Mesenchymal stem cell (in vitro differentiated cells and primary cell): ENCODE data around the gene PRSS57.
A peak's percentile ranks its signal among the peaks of the same experiment; 100 is the strongest.
"Not testable (repeated sequence)": the region's sequence is repeated elsewhere in the genome, so short reads cannot be mapped to it uniquely, and the experiment has no call there.

ENCODE experiments used
- DNase-seq: peaks from one replicate; pipeline ENCODE4 v3.0.0-alpha.2; 2013
- H2AFZ ChIP-seq: one replicate; pipeline ENCODE4 v1.6.1; 2013; ENCODE audit warnings: low read depth, mild to moderate bottlenecking, control low read depth, inconsistent platforms, low read length, moderate library complexity
- H2AK5ac ChIP-seq: 2 replicates; pipeline ENCODE4 v1.6.1; 2013; ENCODE audit warnings: low read length, moderate library complexity, mild to moderate bottlenecking, inconsistent platforms; ENCODE audit not compliant: severe bottlenecking
- H2BK120ac ChIP-seq: one replicate; pipeline ENCODE4 v1.6.1; 2013; ENCODE audit warnings: low read depth, mild to moderate bottlenecking, inconsistent platforms, low read length, moderate library complexity
- H2BK12ac ChIP-seq, 2 experiments: one replicate each; pipeline ENCODE4 v1.6.1; 2013; ENCODE audit warnings: inconsistent platforms in 2 of 2, low read length in 2 of 2, mild to moderate bottlenecking in 2 of 2, moderate library complexity in 2 of 2, control low read depth in 1 of 2
- H2BK15ac ChIP-seq: one replicate; pipeline ENCODE4 v1.6.1; 2013; ENCODE audit warnings: mild to moderate bottlenecking, low read depth, inconsistent platforms; ENCODE audit not compliant: poor library complexity, severe bottlenecking
- H2BK5ac ChIP-seq: 2 replicates; pipeline ENCODE4 v1.6.1; 2013; ENCODE audit warnings: low read depth, mild to moderate bottlenecking, low read length, control low read depth, inconsistent platforms; ENCODE audit not compliant: poor library complexity, severe bottlenecking
- H3K14ac ChIP-seq, 2 experiments: one replicate each; pipeline ENCODE4 v1.6.1; 2013; ENCODE audit warnings: inconsistent platforms in 2 of 2, low read length in 2 of 2, control low read depth in 1 of 2, mild to moderate bottlenecking in 1 of 2, moderate library complexity in 1 of 2
- H3K18ac ChIP-seq, 2 experiments: one replicate each; pipeline ENCODE4 v1.6.1; 2013; ENCODE audit warnings: inconsistent platforms in 2 of 2, low read length in 2 of 2, control low read depth in 1 of 2, low read depth in 1 of 2, mild to moderate bottlenecking in 1 of 2
- H3K23ac ChIP-seq, 2 experiments: one replicate each; pipeline ENCODE4 v1.6.1; 2013; ENCODE audit warnings: inconsistent platforms in 2 of 2, low read length in 2 of 2, mild to moderate bottlenecking in 2 of 2, moderate library complexity in 2 of 2, control low read depth in 1 of 2
- H3K27ac ChIP-seq: 2 replicates; pipeline ENCODE4 v1.5.1; 2013; ENCODE audit warnings: mild to moderate bottlenecking, moderate library complexity, low read length, control low read depth, inconsistent platforms; ENCODE audit not compliant: poor library complexity, severe bottlenecking
- H3K27me3 ChIP-seq, 2 experiments: 2 replicates each; pipeline versions ENCODE4 v1.6.1 to v1.7.0; 2013; ENCODE audit warnings: low read length in 2 of 2, mild to moderate bottlenecking in 2 of 2, moderate library complexity in 2 of 2, control low read depth in 1 of 2, inconsistent platforms in 1 of 2; ENCODE audit not compliant: control insufficient read depth in 1 of 2, insufficient read depth in 1 of 2
- H3K36me3 ChIP-seq, 2 experiments: 2 replicates each; pipeline versions ENCODE4 v1.6.1 to v1.7.0; 2013; ENCODE audit warnings: low read length in 2 of 2, control low read depth in 1 of 2, inconsistent platforms in 1 of 2, low read depth in 1 of 2, mild to moderate bottlenecking in 1 of 2; ENCODE audit not compliant: insufficient read depth in 2 of 2, control insufficient read depth in 1 of 2
- H3K4ac ChIP-seq, 2 experiments: one replicate each; pipeline ENCODE4 v1.6.1; 2013; ENCODE audit warnings: inconsistent platforms in 2 of 2, low read length in 2 of 2, mild to moderate bottlenecking in 2 of 2, moderate library complexity in 2 of 2, control low read depth in 1 of 2, low read depth in 1 of 2
- H3K4me1 ChIP-seq: 2 replicates; pipeline ENCODE4 v1.6.1; 2013; ENCODE audit warnings: low read depth, low read length, control low read depth; ENCODE audit not compliant: control insufficient read depth, insufficient read depth
- H3K4me2 ChIP-seq: 2 replicates; pipeline ENCODE4 v1.6.1; 2013; ENCODE audit warnings: low read length, mild to moderate bottlenecking, inconsistent platforms; ENCODE audit not compliant: poor library complexity, severe bottlenecking
- H3K4me3 ChIP-seq, 2 experiments: 2 replicates each; pipeline versions ENCODE4 v1.5.1 to v1.7.0; 2013; ENCODE audit warnings: low read length in 2 of 2, mild to moderate bottlenecking in 2 of 2, control low read depth in 1 of 2, low read depth in 1 of 2; ENCODE audit not compliant: insufficient read depth in 1 of 2
- H3K79me1 ChIP-seq: replicated peaks from 2 replicates; pipeline ENCODE4 v1.6.1; 2013; ENCODE audit warnings: mild to moderate bottlenecking, control low read depth, low read length, inconsistent platforms; ENCODE audit not compliant: poor library complexity, severe bottlenecking
- H3K9ac ChIP-seq: 2 replicates; pipeline ENCODE4 v1.7.0; 2013; ENCODE audit warnings: mild to moderate bottlenecking, low read length, moderate library complexity
- H3K9me3 ChIP-seq: 2 replicates; pipeline ENCODE4 v1.7.0; 2013; ENCODE audit warnings: mild to moderate bottlenecking, low read length; ENCODE audit not compliant: control insufficient read depth
- H4K8ac ChIP-seq: one replicate; pipeline ENCODE4 v1.6.1; 2013; ENCODE audit warnings: inconsistent platforms, mild to moderate bottlenecking, low read length, moderate library complexity
- H4K91ac ChIP-seq: one replicate; pipeline ENCODE4 v1.6.1; 2013; ENCODE audit warnings: mild to moderate bottlenecking, low read length, inconsistent platforms
- WGBS: methylation state at CpG from one replicate; pipeline ENCODE4 v1.1.7; 2013; ENCODE audit warnings: mixed read lengths; 5-methylcytosine and 5-hydroxymethylcytosine counted together

The PRSS57 gene

DNA sequence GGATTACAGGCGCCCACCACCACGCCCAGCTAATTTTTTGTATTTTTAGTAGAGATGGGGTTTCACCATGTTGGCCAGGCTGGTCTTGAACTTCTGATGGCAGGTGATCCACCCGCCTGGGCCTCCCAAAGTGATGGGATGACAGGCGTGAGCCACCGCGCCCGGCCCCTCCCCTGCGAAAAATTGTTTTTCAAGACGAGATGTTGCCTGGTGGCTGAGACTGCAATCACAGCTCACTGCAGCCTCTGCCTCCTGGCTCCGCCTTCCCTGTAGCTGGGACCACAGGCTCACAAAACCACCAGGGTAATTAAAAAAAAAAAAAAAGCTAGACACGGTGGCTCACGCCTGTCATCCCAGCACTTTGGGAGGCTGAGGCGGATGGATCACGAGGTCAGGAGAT is 4.6 kb upstream of the PRSS57 start:
- H2BK15ac ChIP-seq, H3K36me3 ChIP-seq, H3K4me1 ChIP-seq, H3K23ac ChIP-seq, H3K27ac ChIP-seq, H2BK5ac ChIP-seq, H4K8ac ChIP-seq, H3K4ac ChIP-seq, H2BK120ac ChIP-seq, H3K9me3 ChIP-seq, H3K4me2 ChIP-seq, DNase-seq, H4K91ac ChIP-seq, H3K9ac ChIP-seq, H2BK12ac ChIP-seq, H3K79me1 ChIP-seq, H3K4me3 ChIP-seq, H2AFZ ChIP-seq, H3K14ac ChIP-seq, H3K18ac ChIP-seq, H2AK5ac ChIP-seq: not testable (repeated sequence)
- WGBS: 74% methylated on average over 8 of the region's 14 CpGs
- H3K27me3 ChIP-seq: peaks cover 4 to 20% of the 10 kb centered on the region in 2 experiments

DNA sequence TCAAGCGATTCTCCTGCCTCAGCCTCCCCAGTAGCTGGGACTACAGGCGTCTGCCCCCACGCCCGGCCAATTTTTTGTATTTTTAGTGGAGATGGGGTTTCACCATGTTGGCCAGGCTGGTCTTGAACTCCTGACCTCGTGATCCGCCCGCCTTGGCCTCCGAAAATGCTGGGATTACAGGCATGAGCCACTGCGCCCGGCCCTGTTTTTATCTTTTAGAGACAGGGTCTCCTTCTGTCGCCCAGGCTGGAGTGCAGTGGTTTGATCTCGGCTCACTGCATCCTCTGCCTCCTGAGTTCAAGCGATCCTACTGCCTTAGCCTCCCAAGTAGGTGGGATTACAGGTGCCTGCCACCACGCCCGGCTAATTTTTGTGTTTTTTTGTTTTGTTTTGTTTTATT is 3.3 kb upstream of the PRSS57 start:
- H3K4me3 ChIP-seq, H3K27ac ChIP-seq, H2AK5ac ChIP-seq, H3K23ac ChIP-seq, H3K4me1 ChIP-seq, H2BK5ac ChIP-seq, H3K14ac ChIP-seq, H2BK12ac ChIP-seq, H3K79me1 ChIP-seq, H2AFZ ChIP-seq, H2BK15ac ChIP-seq, DNase-seq, H2BK120ac ChIP-seq, H3K4me2 ChIP-seq, H3K36me3 ChIP-seq, H3K18ac ChIP-seq, H3K4ac ChIP-seq, H4K91ac ChIP-seq, H3K9ac ChIP-seq, H3K9me3 ChIP-seq, H4K8ac ChIP-seq: not testable (repeated sequence)
- H3K27me3 ChIP-seq: peaks cover 3 to 19% of the 10 kb centered on the region in 2 experiments
- WGBS: 91% methylated on average over 15 of the region's 15 CpGs

- Histone ChIP-seq H3K27ac (no peak overlapping the region), H4K91ac (peak overlapping the region; percentile 27), H3K27me3 (peaks cover 0 to 5% of the 10 kb centered on the region in 2 experiments), H3K4me2 (no peak overlapping the region), H3K79me1 (no peaks in the 10 kb centered on the region), H2AFZ (no peak overlapping the region), H3K36me3 (no peaks in the 10 kb centered on the region), H3K23ac (no peak overlapping the region), H3K9me3 (no peaks in the 10 kb centered on the region), H2BK15ac (no peak overlapping the region), H3K18ac (no peak overlapping the region), H3K9ac (no peak overlapping the region), H4K8ac (no peak overlapping the region), H3K4me3 (no peak overlapping the region), H2BK120ac (no peak overlapping the region), H2BK12ac (no peak overlapping the region), H2BK5ac (no peak overlapping the region), H3K14ac (no peak overlapping the region), H3K4me1 (no peaks in the 10 kb centered on the region), H3K4ac (no peak overlapping the region), H2AK5ac (no peak overlapping the region)
- WGBS: 67% methylated on average over 39 of the region's 41 CpGs
- DNase-seq: no peak
Measured at GRCh38 chr19:694481-695351, 536 bp downstream of the PRSS57 start.

DNA sequence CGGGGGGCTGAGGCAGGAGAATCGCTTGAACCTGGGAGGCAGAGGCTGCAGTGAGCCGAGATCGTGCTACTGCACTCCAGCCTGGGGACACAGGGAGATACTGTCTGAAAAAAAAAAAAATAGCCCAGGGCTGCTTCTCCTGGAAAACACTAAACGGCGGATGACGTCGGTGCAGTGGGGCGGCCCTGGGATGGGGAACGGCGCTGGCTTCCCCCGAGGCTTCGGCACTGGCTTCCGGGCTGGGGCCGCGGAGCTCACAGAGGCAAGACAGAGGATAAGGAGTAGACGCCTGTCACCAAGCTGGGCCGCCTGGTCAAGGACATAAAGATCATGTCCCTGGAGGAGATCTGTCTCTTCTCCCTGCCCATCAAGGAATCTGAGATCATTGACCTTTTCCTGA is 5.0 kb downstream of the PRSS57 start:
- H2BK15ac ChIP-seq: no peak overlapping the region
- H3K4me3 ChIP-seq: no peak overlapping the region
- H3K18ac ChIP-seq: no peak overlapping the region
- peaks cover 2% of the 10 kb centered on the region for H3K4me1 ChIP-seq
- H4K8ac ChIP-seq: no peak overlapping the region
- H3K14ac ChIP-seq: no peak overlapping the region
- H4K91ac ChIP-seq: no peak overlapping the region
- no peaks in the 10 kb centered on the region for H3K9me3 ChIP-seq
- no peak overlapping the region for H2AFZ ChIP-seq
- no peaks in the 10 kb centered on the region for H3K36me3 ChIP-seq
- no peak overlapping the region for H2AK5ac ChIP-seq
- no peak overlapping the region for H3K4ac ChIP-seq
- H3K23ac ChIP-seq: no peak overlapping the region
- no peaks in the 10 kb centered on the region for H3K79me1 ChIP-seq
- H3K9ac ChIP-seq: no peak overlapping the region
- no peak overlapping the region for H3K27ac ChIP-seq
- WGBS: 73% methylated on average over 18 of the region's 18 CpGs
- H3K4me2 ChIP-seq: no peak overlapping the region
- H2BK12ac ChIP-seq: no peak overlapping the region
- H2BK120ac ChIP-seq: no peak overlapping the region
- no peak overlapping the region for H2BK5ac ChIP-seq
- H3K27me3 ChIP-seq: peaks cover 0 to under 1% of the 10 kb centered on the region in 2 experiments
- no peak for DNase-seq
